GM23248 (cell line): ENCODE data around the gene CD300H.

Experiments
- EZH2 ChIP-seq: fragments of 200-600 bp; sonication (generic); IDR thresholded peaks from 2 replicates; pipeline ENCODE4 v1.6.1; 2018; ENCODE audit warnings: antibody characterized with exemption, mild to moderate bottlenecking; ENCODE audit not compliant: insufficient read depth, poor library complexity, severe bottlenecking
- EZH2phosphoT487 ChIP-seq: fragments of 200-600 bp; sonication (generic); IDR thresholded peaks from 2 replicates; pipeline ENCODE4 v1.6.1; 2018; ENCODE audit warnings: antibody characterized with exemption, moderate library complexity, mild to moderate bottlenecking, low read depth; ENCODE audit not compliant: insufficient read depth

- no peak for TF ChIP-seq EZH2
- TF ChIP-seq EZH2phosphoT487: no peak
Measured at GRCh38 chr17:74544991-74545842, 22.1 kb downstream of the CD300H start.
